ACC112 (cell line): Measurements from ENCODE around the gene KCNE4.
A peak's percentile ranks its signal among the peaks of the same experiment; 100 is the strongest.

Experiments
- H2AFZ ChIP-seq: fragments of 200-600 bp; sonication (generic); one replicate; pipeline ENCODE4 v1.6.0; 2017; ENCODE audit warnings: antibody characterized with exemption, low read length; ENCODE audit not compliant: unreplicated experiment
- H3K27ac ChIP-seq: fragments of 200-600 bp; sonication (generic); 2 replicates; pipeline ENCODE4 v1.5.1; 2014; ENCODE audit warnings: low read depth, mild to moderate bottlenecking, antibody characterized with exemption, low read length, moderate library complexity
- H3K27me3 ChIP-seq: fragments of 200-600 bp; sonication (generic); 2 replicates; pipeline ENCODE4 v1.6.1; 2014; ENCODE audit warnings: mild to moderate bottlenecking, antibody characterized with exemption, low read length, moderate library complexity, mixed read lengths; ENCODE audit not compliant: insufficient read depth
- H3K36me3 ChIP-seq: fragments of 200-600 bp; sonication (generic); 2 replicates; pipeline ENCODE4 v1.6.1; 2016; ENCODE audit warnings: mild to moderate bottlenecking, antibody characterized with exemption, low read length, moderate library complexity, mixed read lengths; ENCODE audit not compliant: insufficient read depth
- H3K4me1 ChIP-seq: fragments of 200-600 bp; sonication (generic); one replicate; pipeline ENCODE4 v1.6.1; 2016; ENCODE audit warnings: low read length, mixed read lengths; ENCODE audit not compliant: insufficient read depth, unreplicated experiment, control insufficient read depth
- H3K4me3 ChIP-seq: fragments of 200-600 bp; sonication (generic); 2 replicates; pipeline ENCODE4 v1.5.1; 2014; ENCODE audit warnings: mild to moderate bottlenecking, low read depth, low read length
- H3K79me2 ChIP-seq: fragments of 200-600 bp; sonication (generic); one replicate; pipeline ENCODE4 v1.6.0; 2016; ENCODE audit warnings: low read length; ENCODE audit not compliant: control insufficient read depth, unreplicated experiment, insufficient read depth

Gene KCNE4, protein sequence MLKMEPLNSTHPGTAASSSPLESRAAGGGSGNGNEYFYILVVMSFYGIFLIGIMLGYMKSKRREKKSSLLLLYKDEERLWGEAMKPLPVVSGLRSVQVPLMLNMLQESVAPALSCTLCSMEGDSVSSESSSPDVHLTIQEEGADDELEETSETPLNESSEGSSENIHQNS

DNA sequence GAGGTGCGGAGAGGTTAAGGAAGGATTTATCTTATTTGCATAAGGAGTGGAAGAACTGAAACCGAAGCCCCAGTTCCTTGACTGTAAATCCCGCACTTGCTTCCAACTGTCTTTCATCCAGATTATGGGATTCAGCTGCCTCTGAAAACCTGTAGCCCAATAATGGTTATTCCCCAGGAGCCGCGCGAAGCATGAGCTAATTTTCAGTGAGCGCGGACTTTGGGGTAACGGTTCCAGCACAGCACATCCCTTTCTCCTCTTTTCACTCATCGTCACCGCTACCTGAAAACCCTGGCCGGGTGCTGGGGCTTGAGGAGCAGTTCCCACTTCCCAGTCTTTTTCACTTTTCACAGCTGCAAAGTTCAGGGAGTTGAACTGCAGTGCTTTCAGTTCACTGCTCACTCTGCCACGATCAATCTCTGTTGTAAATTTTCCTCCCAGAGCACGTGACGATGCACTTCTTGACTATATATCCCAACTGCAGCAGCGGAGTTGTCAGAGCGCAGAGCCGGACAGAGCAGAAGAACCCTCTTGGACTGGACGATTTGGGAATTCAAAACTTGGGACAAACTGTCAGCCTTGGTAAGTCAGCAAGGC is at the start of gene KCNE4:
TSS of gene KCNE4 (plus strand) at position 498 of the 597 bp plus-strand sequence. CDS start 641 bp downstream, outside the sequence.
- Histone ChIP-seq H3K79me2 (peaks cover 20% of the 10 kb centered on the region), H2AFZ (peak within 1 kb of the TSS; percentile 89), H3K4me3 (peak within 1 kb of the TSS; percentile 82), H3K4me1 (peaks cover 53% of the 10 kb centered on the region), H3K27me3 (no peaks in the 10 kb centered on the region), H3K27ac (peak within 1 kb of the TSS; percentile 84), H3K36me3 (no peaks in the 10 kb centered on the region)

DNA sequence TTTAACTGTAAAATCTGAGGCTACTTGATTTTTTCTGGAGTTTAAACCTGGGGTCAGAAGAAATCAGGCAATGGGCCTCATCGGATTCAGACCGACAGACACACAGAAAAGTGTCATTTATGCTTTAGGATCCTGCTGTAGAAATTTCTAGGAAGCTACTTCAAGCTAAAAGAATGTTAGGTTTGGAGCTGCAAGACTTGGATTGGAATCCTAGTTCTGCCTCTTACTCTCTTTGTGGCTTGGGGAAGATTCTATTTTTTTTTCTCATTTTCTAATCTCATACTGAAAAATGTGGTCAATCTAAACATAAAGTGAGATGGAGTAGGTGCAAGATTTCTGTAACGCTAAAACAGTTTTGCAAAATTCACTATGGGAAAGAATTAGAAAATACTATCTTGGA is 48.8 kb upstream of the KCNE4 start:
- no peak overlapping the region for H2AFZ ChIP-seq
- no peak overlapping the region for H3K4me3 ChIP-seq
- H3K27ac ChIP-seq: no peak overlapping the region
- H3K79me2 ChIP-seq: no peaks in the 10 kb centered on the region
- H3K27me3 ChIP-seq: no peaks in the 10 kb centered on the region
- H3K4me1 ChIP-seq: peaks cover 11% of the 10 kb centered on the region
- no peaks in the 10 kb centered on the region for H3K36me3 ChIP-seq

DNA sequence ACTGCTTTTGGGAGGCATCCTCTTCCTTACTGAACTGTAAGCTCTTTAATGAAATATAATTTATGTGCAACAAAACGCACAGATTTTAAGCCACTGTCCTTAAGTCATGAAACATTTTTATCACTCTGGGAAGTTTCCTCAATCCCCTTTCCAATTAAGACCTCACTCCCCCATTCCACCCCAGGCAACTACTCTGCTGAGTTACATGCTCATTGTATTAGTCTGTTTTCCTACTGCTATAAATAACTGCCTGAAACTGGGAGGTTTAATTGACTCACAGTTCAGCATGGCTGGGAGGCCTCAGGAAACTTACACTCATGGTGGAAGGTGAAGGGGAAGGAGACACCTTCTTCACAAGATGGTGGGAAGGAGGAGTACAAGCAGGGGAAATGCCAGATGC is 46.5 kb upstream of the KCNE4 start:
- H3K79me2 ChIP-seq: no peaks in the 10 kb centered on the region
- H3K4me1 ChIP-seq: peaks cover 11% of the 10 kb centered on the region
- H3K4me3 ChIP-seq: no peak overlapping the region
- H3K27ac ChIP-seq: no peak overlapping the region
- no peaks in the 10 kb centered on the region for H3K27me3 ChIP-seq
- H3K36me3 ChIP-seq: no peaks in the 10 kb centered on the region
- H2AFZ ChIP-seq: no peak overlapping the region

DNA sequence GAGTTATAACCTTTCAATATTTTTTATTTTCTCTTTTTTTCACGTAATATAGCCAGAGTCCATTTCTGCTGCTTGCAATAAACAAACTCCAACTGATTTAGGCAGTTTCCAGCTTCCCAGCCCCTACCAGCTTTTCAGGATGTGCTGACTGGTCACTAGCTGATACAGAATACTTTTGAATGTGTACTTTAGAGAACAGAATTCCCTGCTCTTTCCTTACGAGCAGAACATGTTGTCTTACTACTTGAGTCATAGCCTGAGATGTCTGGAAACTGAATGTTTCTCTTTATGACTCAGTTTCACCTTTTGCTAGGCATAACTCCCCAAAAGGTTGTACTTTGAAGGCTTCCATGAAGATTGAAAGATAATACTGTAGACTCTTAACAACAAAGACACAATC is 44.5 kb upstream of the KCNE4 start:
- H3K27me3 ChIP-seq: no peaks in the 10 kb centered on the region
- no peaks in the 10 kb centered on the region for H3K79me2 ChIP-seq
- peaks cover 11% of the 10 kb centered on the region for H3K4me1 ChIP-seq
- H3K27ac ChIP-seq: peak overlapping the region; percentile 66
- no peak overlapping the region for H2AFZ ChIP-seq
- no peak overlapping the region for H3K4me3 ChIP-seq
- no peaks in the 10 kb centered on the region for H3K36me3 ChIP-seq

DNA sequence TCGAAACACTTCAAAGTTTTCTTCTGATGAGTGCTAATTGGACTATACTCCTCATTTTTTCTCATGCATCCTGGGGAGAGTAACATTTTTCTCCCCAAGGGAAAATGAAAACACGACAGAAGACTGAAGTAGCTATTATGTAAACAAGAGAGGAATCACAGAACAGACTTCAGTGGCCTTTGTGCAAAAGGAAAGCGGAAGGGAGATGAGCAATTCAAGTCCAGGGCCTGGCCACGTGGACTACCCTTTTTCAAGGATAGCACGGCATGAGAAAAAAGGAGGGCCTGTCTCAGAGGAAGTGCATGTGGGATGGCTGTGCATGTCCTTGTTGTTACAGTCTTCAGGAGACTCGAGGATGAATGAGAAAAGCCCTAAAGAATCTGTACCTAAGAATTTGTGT is 43.8 kb upstream of the KCNE4 start:
- H3K27ac ChIP-seq: peak overlapping the region; percentile 66

DNA sequence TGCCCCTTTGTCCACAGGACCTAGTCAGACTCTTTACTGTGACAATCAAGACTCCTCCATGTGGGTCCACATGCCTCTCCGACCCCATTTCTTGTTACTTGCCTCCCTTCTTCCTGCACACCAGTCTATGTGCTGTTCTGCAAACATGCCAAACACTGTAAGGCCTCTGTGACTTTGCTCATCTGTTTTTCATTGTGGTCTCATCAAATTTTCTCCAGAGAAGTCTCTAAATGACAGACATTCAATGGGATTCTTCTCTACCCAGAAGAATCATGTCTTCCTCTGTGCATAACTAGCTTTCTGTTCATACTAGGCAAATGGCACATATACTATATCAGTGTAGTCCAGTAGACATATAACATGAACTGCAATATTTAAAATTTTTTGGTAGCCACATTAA is 43.0 kb upstream of the KCNE4 start:
- Histone ChIP-seq H3K27me3 (no peaks in the 10 kb centered on the region), H3K27ac (peak overlapping the region; percentile 66; the same call in 1 of the 2 replicates), H3K79me2 (no peaks in the 10 kb centered on the region), H3K4me3 (no peak overlapping the region), H3K4me1 (peaks cover 11% of the 10 kb centered on the region), H3K36me3 (no peaks in the 10 kb centered on the region), H2AFZ (no peak overlapping the region)

More for the DNA sequence above, 43.8 kb upstream of the KCNE4 start:
- H3K4me1 ChIP-seq: peaks cover 11% of the 10 kb centered on the region
- no peak overlapping the region for H3K4me3 ChIP-seq
- H2AFZ ChIP-seq: no peak overlapping the region
- H3K36me3 ChIP-seq: no peaks in the 10 kb centered on the region
- no peaks in the 10 kb centered on the region for H3K27me3 ChIP-seq
- no peaks in the 10 kb centered on the region for H3K79me2 ChIP-seq

DNA sequence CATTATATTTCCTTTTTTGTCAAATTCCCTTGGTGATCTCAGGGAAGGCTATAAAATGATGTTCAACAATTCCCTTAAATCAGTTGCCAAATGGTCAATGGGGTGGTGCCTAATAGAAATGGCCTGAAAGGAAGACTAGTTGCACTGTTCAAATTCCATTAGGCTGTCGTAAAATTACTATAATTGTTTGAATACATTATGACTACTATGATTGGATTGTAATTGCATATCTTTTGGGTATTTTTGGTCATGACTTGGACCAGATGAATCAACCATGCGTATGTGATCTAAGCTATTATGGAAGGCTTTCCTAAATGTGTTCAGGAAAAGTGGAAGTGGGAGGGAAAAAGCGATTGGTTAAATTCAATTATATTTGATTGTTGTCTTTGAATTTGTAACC is 41.3 kb upstream of the KCNE4 start:
- Histone ChIP-seq H3K36me3 (no peaks in the 10 kb centered on the region), H3K27ac (peak overlapping the region; percentile 46), H2AFZ (no peak overlapping the region), H3K79me2 (no peaks in the 10 kb centered on the region), H3K27me3 (no peaks in the 10 kb centered on the region), H3K4me1 (peaks cover 11% of the 10 kb centered on the region), H3K4me3 (no peak overlapping the region)

DNA sequence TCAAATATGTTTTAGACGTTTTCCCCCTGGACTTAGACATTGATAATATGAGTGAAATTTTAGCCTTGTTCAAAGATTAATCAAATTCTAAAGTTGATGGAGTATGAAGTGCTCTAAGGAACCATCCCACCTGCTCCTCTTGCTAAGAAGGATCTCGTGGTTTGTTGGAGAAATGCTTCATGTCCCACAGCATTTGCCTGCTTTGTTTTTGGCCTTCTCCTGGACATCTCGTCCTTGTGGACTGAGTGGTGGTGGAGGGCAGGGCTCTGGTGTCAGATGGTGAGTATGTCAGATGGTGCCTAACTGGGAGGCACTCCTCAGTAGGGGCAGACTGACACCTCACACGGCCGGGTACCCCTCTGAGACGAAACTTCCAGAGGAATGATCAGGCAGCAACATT is 39.7 kb upstream of the KCNE4 start:
- H3K4me1 ChIP-seq: peaks cover 9% of the 10 kb centered on the region
- H2AFZ ChIP-seq: no peak overlapping the region
- no peak overlapping the region for H3K27ac ChIP-seq
- no peaks in the 10 kb centered on the region for H3K27me3 ChIP-seq
- H3K4me3 ChIP-seq: no peak overlapping the region
- H3K79me2 ChIP-seq: no peaks in the 10 kb centered on the region
- H3K36me3 ChIP-seq: no peaks in the 10 kb centered on the region

DNA sequence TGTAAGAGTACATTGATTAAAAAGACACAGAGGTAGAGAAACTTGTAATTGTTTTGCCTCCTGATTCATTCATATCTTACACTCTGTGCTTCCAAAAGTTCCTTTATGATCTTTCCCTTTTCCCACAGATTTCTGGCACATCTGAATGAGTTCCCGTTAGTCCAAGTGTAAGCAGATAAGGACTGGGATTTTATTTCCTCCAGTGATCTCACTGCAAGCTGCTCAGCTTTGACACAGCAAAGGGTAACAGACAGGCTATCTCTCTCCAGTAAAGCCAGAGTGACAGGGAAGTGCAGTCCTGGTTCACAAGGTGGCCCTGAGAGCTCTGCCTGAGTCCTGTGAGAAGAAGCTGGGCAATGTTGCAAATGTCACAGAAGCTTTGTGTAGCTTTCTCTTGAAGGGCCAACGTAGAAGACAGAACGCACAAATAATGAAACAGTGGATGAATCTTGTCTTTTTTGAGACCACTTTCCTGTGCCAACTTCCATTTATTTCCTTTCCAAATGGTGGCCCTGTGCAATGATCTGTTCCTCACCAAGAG is 32.5 kb upstream of the KCNE4 start:
- no peak overlapping the region for H2AFZ ChIP-seq
- no peaks in the 10 kb centered on the region for H3K27me3 ChIP-seq
- no peak overlapping the region for H3K27ac ChIP-seq
- no peaks in the 10 kb centered on the region for H3K36me3 ChIP-seq
- no peak overlapping the region for H3K4me3 ChIP-seq
- H3K79me2 ChIP-seq: no peaks in the 10 kb centered on the region
- no peaks in the 10 kb centered on the region for H3K4me1 ChIP-seq

DNA sequence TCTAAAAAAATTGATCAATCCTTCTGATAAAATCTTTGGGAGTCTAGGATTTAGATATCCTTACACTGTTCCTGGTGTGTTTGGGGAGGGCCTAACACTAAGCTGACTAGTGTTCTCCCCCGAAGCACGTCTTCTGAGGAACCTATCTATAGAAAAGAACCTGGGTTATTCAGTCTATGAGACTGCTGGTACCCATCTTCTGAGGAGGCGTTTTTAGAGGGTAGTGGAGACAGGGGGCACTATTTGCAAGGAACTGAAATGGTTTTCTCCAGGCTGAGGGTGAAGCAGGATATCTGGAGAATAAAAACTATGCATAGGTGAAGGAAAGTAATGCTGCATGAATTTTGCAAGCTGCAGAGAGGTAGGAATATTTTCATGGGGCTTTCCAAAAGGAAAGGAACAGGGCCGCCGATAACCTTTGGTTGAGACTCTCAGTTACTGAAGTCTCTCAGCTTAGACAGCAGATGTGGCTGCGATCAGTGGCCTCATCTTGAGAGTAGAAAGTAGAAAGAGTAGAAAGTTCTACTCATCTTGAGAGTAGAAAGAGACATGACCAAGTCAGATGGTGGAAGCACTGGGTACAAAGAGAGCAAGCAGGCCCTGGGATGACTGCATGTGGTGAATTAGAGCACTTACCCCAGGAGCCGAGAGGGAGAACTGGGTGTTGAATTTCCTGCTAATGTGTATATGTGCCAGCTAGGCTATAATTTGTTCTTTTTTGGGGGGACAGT is 31.8 kb upstream of the KCNE4 start:
- no peak overlapping the region for H3K4me3 ChIP-seq
- H3K4me1 ChIP-seq: no peaks in the 10 kb centered on the region
- no peak overlapping the region for H3K27ac ChIP-seq
- H3K79me2 ChIP-seq: no peaks in the 10 kb centered on the region
- H2AFZ ChIP-seq: no peak overlapping the region
- H3K36me3 ChIP-seq: no peaks in the 10 kb centered on the region
- no peaks in the 10 kb centered on the region for H3K27me3 ChIP-seq
